Measurements from ENCODE around the gene DNM3.

Gene DNM3

DNA sequence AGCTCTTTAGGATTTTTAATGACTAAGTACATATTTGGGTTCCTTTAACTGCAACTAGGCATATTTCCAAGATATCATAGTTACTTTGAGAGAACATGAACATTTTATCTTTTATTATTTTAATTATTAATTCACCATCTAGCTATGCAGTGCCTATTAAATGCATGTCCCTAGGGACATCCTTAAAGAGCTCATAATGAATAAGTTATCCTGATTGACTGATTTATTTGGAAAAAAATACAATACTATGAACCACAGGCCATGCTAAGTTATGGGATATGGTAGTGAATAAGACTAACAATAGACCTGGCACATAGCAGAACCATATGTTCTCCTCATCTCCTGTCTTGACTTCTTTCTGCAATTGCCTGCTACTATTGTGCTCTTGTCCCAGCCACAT is 562.8 kb downstream of the DNM3 start:
- POLR2A ChIA-PET, result no interaction called here
- DNase-seq (ENCODE audit: extremely low spot score), result no peak
- TF ChIP-seq HDGF (IDR thresholded peaks at IDR 0.05; ENCODE audit: borderline replicate concordance), result no peak
- TF ChIP-seq CTBP1 (IDR thresholded peaks at IDR 0.05; ENCODE audit: borderline replicate concordance), result no peak
- no peak for TF ChIP-seq L3MBTL2 (conservative IDR thresholded peaks at IDR 0.05)
- no peak for TF ChIP-seq FOXA1 (IDR thresholded peaks at IDR 0.05)
- no peak for TF ChIP-seq FOXK2 (IDR thresholded peaks at IDR 0.05)
- no peak for TF ChIP-seq FOXM1 (IDR thresholded peaks at IDR 0.05; ENCODE audit: borderline replicate concordance)
- TF ChIP-seq ARNT (IDR thresholded peaks at IDR 0.05), result no peak
- TF ChIP-seq NFRKB (IDR thresholded peaks at IDR 0.05), result no peak
- TF ChIP-seq, protein P1, sequence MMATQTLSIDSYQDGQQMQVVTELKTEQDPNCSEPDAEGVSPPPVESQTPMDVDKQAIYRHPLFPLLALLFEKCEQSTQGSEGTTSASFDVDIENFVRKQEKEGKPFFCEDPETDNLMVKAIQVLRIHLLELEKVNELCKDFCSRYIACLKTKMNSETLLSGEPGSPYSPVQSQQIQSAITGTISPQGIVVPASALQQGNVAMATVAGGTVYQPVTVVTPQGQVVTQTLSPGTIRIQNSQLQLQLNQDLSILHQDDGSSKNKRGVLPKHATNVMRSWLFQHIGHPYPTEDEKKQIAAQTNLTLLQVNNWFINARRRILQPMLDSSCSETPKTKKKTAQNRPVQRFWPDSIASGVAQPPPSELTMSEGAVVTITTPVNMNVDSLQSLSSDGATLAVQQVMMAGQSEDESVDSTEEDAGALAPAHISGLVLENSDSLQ (IDR thresholded peaks at IDR 0.05), result no peak
- TF ChIP-seq ELF4 (IDR thresholded peaks at IDR 0.05), result no peak
- TF ChIP-seq LEF1 (IDR thresholded peaks at IDR 0.05; ENCODE audit: borderline replicate concordance), result no peak
- no peak for TF ChIP-seq SP1 (IDR thresholded peaks at IDR 0.05)
- no peak for TF ChIP-seq TARDBP (IDR thresholded peaks at IDR 0.05)
- no peak for TF ChIP-seq ZNF384 (IDR thresholded peaks at IDR 0.05)
- no peak for TF ChIP-seq BHLHE40 (IDR thresholded peaks at IDR 0.05; ENCODE audit: borderline replicate concordance)
- no peak for TF ChIP-seq SUZ12 (IDR thresholded peaks at IDR 0.05)
- CTCF ChIA-PET, result interaction anchor here (0.7 kb wide), 1 partner anchor 13 kb away, joined by 3 read pairs; no protein-coding TSS in a partner anchor

DNA sequence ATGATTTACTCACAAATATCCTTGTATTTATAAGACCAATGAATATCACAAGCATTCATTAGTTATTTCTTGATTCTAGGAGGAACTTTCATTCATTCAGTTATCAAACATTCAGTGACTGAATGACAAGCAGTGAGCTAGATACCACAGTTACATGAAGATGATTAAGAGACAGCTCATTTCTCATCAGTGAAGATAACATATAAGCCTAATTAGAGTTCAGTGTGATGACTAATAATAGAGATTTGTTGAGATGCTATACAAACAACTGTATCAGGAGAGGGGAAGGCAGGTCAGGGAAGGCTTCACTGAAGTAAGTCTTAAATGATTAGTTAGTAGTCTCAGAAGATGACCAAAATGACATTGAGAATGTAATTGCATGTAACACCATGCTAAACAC is 564.6 kb downstream of the DNM3 start:
- DNase-seq (ENCODE audit: extremely low spot score), result no peak
- ChIA-PET POLR2A (no interaction called here), CTCF (no interaction called here)
- no peak for TF ChIP-seq HDGF (IDR thresholded peaks at IDR 0.05; ENCODE audit: borderline replicate concordance)
- TF ChIP-seq SP1 (IDR thresholded peaks at IDR 0.05), result no peak
- TF ChIP-seq FOXK2 (IDR thresholded peaks at IDR 0.05), result no peak
- no peak for TF ChIP-seq ELF4 (IDR thresholded peaks at IDR 0.05)
- no peak for TF ChIP-seq BHLHE40 (IDR thresholded peaks at IDR 0.05; ENCODE audit: borderline replicate concordance)
- TF ChIP-seq ZNF384 (IDR thresholded peaks at IDR 0.05), result no peak
- TF ChIP-seq ARNT (IDR thresholded peaks at IDR 0.05), result no peak
- TF ChIP-seq, protein P1 (IDR thresholded peaks at IDR 0.05), result no peak
- no peak for TF ChIP-seq FOXA1 (IDR thresholded peaks at IDR 0.05)
- no peak for TF ChIP-seq TARDBP (IDR thresholded peaks at IDR 0.05)
- no peak for TF ChIP-seq FOXM1 (IDR thresholded peaks at IDR 0.05; ENCODE audit: borderline replicate concordance)
- TF ChIP-seq LEF1 (IDR thresholded peaks at IDR 0.05; ENCODE audit: borderline replicate concordance), result no peak
- no peak for TF ChIP-seq SUZ12 (IDR thresholded peaks at IDR 0.05)

DNA sequence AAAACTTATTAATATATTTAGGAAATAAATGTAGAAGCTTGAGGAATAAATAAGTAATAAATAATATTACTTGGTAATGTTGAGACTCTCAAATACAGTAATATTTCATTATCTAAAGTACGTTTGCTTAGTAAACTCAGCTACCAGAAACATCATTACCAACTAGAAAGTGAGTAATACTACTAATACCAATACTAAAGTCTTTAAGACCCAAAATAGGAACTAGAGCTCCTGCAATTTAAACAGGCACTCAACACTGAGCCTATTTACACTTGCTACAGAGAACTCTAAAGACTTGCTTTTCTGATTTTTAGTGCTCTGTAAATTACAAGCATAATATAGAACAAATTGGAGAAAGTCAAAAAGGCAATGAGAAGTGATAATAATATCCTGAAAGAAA is 565.7 kb downstream of the DNM3 start:
- POLR2A ChIA-PET, result no interaction called here
- no peak for TF ChIP-seq FOXM1 (IDR thresholded peaks at IDR 0.05; ENCODE audit: borderline replicate concordance)
- no peak for TF ChIP-seq CTBP1 (IDR thresholded peaks at IDR 0.05; ENCODE audit: borderline replicate concordance)
- no peak for TF ChIP-seq SP1 (IDR thresholded peaks at IDR 0.05)
- TF ChIP-seq BHLHE40 (IDR thresholded peaks at IDR 0.05; ENCODE audit: borderline replicate concordance), result no peak
- TF ChIP-seq FOXA1 (IDR thresholded peaks at IDR 0.05), result no peak
- TF ChIP-seq LEF1 (IDR thresholded peaks at IDR 0.05; ENCODE audit: borderline replicate concordance), result no peak
- no peak for TF ChIP-seq ZNF384 (IDR thresholded peaks at IDR 0.05)
- TF ChIP-seq L3MBTL2 (conservative IDR thresholded peaks at IDR 0.05), result no peak
- TF ChIP-seq, protein P1 (IDR thresholded peaks at IDR 0.05), result no peak
- TF ChIP-seq FOXK2 (IDR thresholded peaks at IDR 0.05), result no peak
- TF ChIP-seq ELF4 (IDR thresholded peaks at IDR 0.05), result no peak
- no peak for TF ChIP-seq TARDBP (IDR thresholded peaks at IDR 0.05)
- TF ChIP-seq ARNT (IDR thresholded peaks at IDR 0.05), result no peak
- TF ChIP-seq HDGF (IDR thresholded peaks at IDR 0.05; ENCODE audit: borderline replicate concordance), result no peak
- TF ChIP-seq NFRKB (IDR thresholded peaks at IDR 0.05), result no peak
- TF ChIP-seq SUZ12 (IDR thresholded peaks at IDR 0.05), result no peak
- CTCF ChIA-PET, result no interaction called here
- DNase-seq (ENCODE audit: extremely low spot score), result no peak

DNA sequence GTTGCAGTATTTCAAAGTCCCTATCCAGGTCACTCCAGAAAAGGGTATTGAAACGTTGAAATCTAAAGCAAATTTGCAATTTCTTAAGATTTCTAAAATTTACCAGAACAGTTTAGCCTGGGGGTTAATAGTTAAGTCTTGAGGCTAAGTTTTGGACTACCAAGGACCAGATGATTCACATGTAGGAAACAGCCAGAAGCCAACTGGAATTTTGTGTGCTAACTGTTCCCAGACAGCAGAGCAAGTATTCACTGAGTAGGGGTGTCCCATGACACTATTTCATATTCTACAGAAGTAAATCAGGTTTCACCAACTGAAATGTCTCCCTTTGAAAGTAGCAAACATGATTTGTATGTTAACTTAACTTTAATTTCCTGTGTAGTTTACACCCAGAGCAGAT is 567.7 kb downstream of the DNM3 start:
- TF ChIP-seq FOXA1 (IDR thresholded peaks at IDR 0.05), result no peak
- no peak for TF ChIP-seq FOXM1 (IDR thresholded peaks at IDR 0.05; ENCODE audit: borderline replicate concordance)
- TF ChIP-seq, protein P1 (IDR thresholded peaks at IDR 0.05), result no peak
- TF ChIP-seq ZNF384 (IDR thresholded peaks at IDR 0.05), result no peak
- TF ChIP-seq FOXK2 (IDR thresholded peaks at IDR 0.05), result no peak
- no peak for TF ChIP-seq HDGF (IDR thresholded peaks at IDR 0.05; ENCODE audit: borderline replicate concordance)
- no peak for TF ChIP-seq LEF1 (IDR thresholded peaks at IDR 0.05; ENCODE audit: borderline replicate concordance)
- TF ChIP-seq CTBP1 (IDR thresholded peaks at IDR 0.05; ENCODE audit: borderline replicate concordance), result no peak
- no peak for TF ChIP-seq NFRKB (IDR thresholded peaks at IDR 0.05)
- TF ChIP-seq L3MBTL2 (conservative IDR thresholded peaks at IDR 0.05), result no peak
- no peak for TF ChIP-seq SUZ12 (IDR thresholded peaks at IDR 0.05)
- no peak for DNase-seq (ENCODE audit: extremely low spot score)
- ChIA-PET POLR2A (no interaction called here), CTCF (interaction anchor here (1.5 kb wide), 1 partner anchor 10 kb away, joined by 5 read pairs; no protein-coding TSS in a partner anchor)

DNA sequence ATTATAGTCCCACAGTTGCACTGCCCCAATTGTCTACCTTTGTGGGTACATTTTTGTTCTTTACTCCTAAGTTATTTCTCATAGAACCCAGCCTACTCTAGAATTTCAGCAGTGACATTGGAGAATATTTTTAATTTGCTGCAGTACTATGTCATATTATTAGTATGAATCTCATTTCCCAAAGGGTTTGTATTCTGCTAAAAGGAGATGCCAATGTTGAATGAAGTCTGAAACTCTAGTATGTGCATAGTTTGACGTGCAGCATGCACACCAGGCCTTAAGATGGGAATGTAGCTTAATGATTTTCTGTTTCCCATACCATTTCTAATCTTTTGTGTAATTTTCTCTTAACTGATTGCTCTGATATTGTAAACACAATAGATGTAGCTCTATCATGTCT is 568.7 kb downstream of the DNM3 start:
- TF ChIP-seq BHLHE40 (IDR thresholded peaks at IDR 0.05; ENCODE audit: borderline replicate concordance) (no peak), ELF4 (IDR thresholded peaks at IDR 0.05) (no peak), LEF1 (IDR thresholded peaks at IDR 0.05; ENCODE audit: borderline replicate concordance) (no peak), HDGF (IDR thresholded peaks at IDR 0.05; ENCODE audit: borderline replicate concordance) (no peak), FOXA1 (IDR thresholded peaks at IDR 0.05) (no peak), CTBP1 (IDR thresholded peaks at IDR 0.05; ENCODE audit: borderline replicate concordance) (no peak), SUZ12 (IDR thresholded peaks at IDR 0.05) (no peak), ARNT (IDR thresholded peaks at IDR 0.05) (no peak), L3MBTL2 (conservative IDR thresholded peaks at IDR 0.05) (no peak), SP1 (IDR thresholded peaks at IDR 0.05) (no peak), FOXM1 (IDR thresholded peaks at IDR 0.05; ENCODE audit: borderline replicate concordance) (no peak), NFRKB (IDR thresholded peaks at IDR 0.05) (no peak)
- TF ChIP-seq, protein P1 (IDR thresholded peaks at IDR 0.05), result no peak
- DNase-seq (ENCODE audit: extremely low spot score), result no peak
- CTCF ChIA-PET, result interaction anchor here (0.6 kb wide), 1 partner anchor 285 kb away, joined by 3 read pairs; no protein-coding TSS in a partner anchor
- POLR2A ChIA-PET, result no interaction called here
